Tibial nerve (tissue), 4 donors: ENCODE results near the gene MEGF10. TPM values are rescaled to one million over a fixed set of nuclear protein-coding genes. Genes with fewer than 3 reads are reported as not detected.

ENCODE experiments used
- DNase-seq, 2 donors: peaks; one replicate each; pipeline ENCODE4 v3.0.0-alpha.2; 2019; ENCODE audit warnings: low spot score in 2 of 2
- H3K27ac ChIP-seq, 4 donors: fragments of 200-600 bp; sonication (generic) in 3 of 4; one replicate each; pipeline ENCODE4 v1.5.1; 2017 to 2019; ENCODE audit warnings: mild to moderate bottlenecking in 1 of 4
- H3K27me3 ChIP-seq, 2 donors: fragments of 200-600 bp; sonication (generic) in 1 of 2; one replicate each; pipeline versions ENCODE4 v1.5.1 to v1.6.0; 2017 to 2019
- H3K36me3 ChIP-seq, 3 donors: fragments of 200-600 bp; sonication (generic); one replicate each; pipeline ENCODE4 v1.5.1; 2018 to 2019
- H3K4me1 ChIP-seq, 4 donors: fragments of 200-600 bp; sonication (generic) in 3 of 4; one replicate each; pipeline ENCODE4 v1.5.1; 2017 to 2019
- H3K4me3 ChIP-seq, 4 donors: fragments of 200-600 bp; sonication (generic) in 3 of 4; one replicate each; pipeline ENCODE4 v1.5.1; 2017 to 2019; ENCODE audit warnings: mild to moderate bottlenecking in 1 of 4, moderate library complexity in 1 of 4
- H3K9me3 ChIP-seq, 4 donors: fragments of 200-600 bp; sonication (generic) in 3 of 4; one replicate each; pipeline ENCODE4 v1.5.1; 2017 to 2019
- CTCF ChIP-seq, 5 experiments: fragments of 200-600 bp in 3 of 5; fragments of 450-650 bp in 2 of 5; sonication (generic) in 3 of 5; IDR thresholded peaks; one replicate each; pipeline ENCODE4 v1.5.1; 2016 to 2019; ENCODE audit warnings: antibody characterized with exemption in 5 of 5, mild to moderate bottlenecking in 3 of 5, moderate library complexity in 2 of 5
- EP300 ChIP-seq, 2 donors: sonication (generic); formaldehyde crosslinking; IDR thresholded peaks; one replicate each; pipeline ENCODE4 v1.6.1; 2017; ENCODE audit warnings: antibody characterized with exemption in 2 of 2, mild to moderate bottlenecking in 1 of 2
- POLR2A ChIP-seq, 2 donors: fragments of 450-650 bp; IDR thresholded peaks; one replicate each; pipeline ENCODE4 v1.6.1; 2017; ENCODE audit warnings: antibody characterized with exemption in 2 of 2, mild to moderate bottlenecking in 2 of 2, moderate library complexity in 2 of 2
- WGBS, 2 donors: methylation state at CpG; one replicate each; pipeline ENCODE4 v1.1.5; 2018; 5-methylcytosine and 5-hydroxymethylcytosine counted together
- total RNA-seq, 4 donors: library from RNA; depleted of rRNA; stranded (reverse); fragments of >200 nt; gene quantifications; one replicate each; pipeline ENCODE4 v1.1.0, GENCODE V29; 2016

Gene MEGF10
- total RNA-seq, 4 donors from 2014 or later: 0.30 to 3.3 (median 1.3) TPM

GRCh38 chr5:127418367-127418766, 127.8 kb downstream of the MEGF10 start:
- Histone ChIP-seq H3K27ac (no peak overlapping the region), H3K4me3 (no peak overlapping the region), H3K4me1 (peaks cover 0 to 6% (median 0%) of the 10 kb centered on the region in 4 donors), H3K27me3 (no peaks in the 10 kb centered on the region), H3K9me3 (no peaks in the 10 kb centered on the region), H3K36me3 (no peaks in the 10 kb centered on the region)
- 28 to 53% methylated on average over 1 of the region's 1 CpG for WGBS, 2 donors
- DNase-seq: no peak
- TF ChIP-seq EP300 (IDR thresholded peaks at IDR 0.05) (no peak), POLR2A (IDR thresholded peaks at IDR 0.05) (no peak)

- Histone ChIP-seq H3K4me3 (no peak overlapping the region), H3K36me3 (no peaks in the 10 kb centered on the region), H3K27ac (no peak overlapping the region), H3K9me3 (no peaks in the 10 kb centered on the region), H3K27me3 (no peaks in the 10 kb centered on the region), H3K4me1 (peaks cover 0 to 6% (median 0%) of the 10 kb centered on the region in 4 donors)
- TF ChIP-seq EP300 (IDR thresholded peaks at IDR 0.05) (no peak), CTCF (IDR thresholded peaks at IDR 0.05) (no peak), POLR2A (IDR thresholded peaks at IDR 0.05) (no peak)
- WGBS, 2 donors: 66 to 69% methylated on average over 7 of the region's 7 CpGs
- DNase-seq: no peak
Measured at GRCh38 chr5:127418974-127419682, 128.5 kb downstream of the MEGF10 start.

GRCh38 chr5:127419683-127420257, 129.2 kb downstream of the MEGF10 start:
- 94 to 98% methylated on average over 17 to 18 of the region's 18 CpGs for WGBS, 2 donors
- no peaks in the 10 kb centered on the region for H3K36me3 ChIP-seq
- no peak overlapping the region for H3K27ac ChIP-seq
- no peaks in the 10 kb centered on the region for H3K27me3 ChIP-seq
- no peak for DNase-seq
- no peak for TF ChIP-seq CTCF (IDR thresholded peaks at IDR 0.05)
- TF ChIP-seq EP300 (IDR thresholded peaks at IDR 0.05): no peak
- TF ChIP-seq POLR2A (IDR thresholded peaks at IDR 0.05): no peak
- no peaks in the 10 kb centered on the region for H3K9me3 ChIP-seq
- H3K4me1 ChIP-seq: peaks cover 0 to 6% (median 0%) of the 10 kb centered on the region in 4 donors
- no peak overlapping the region for H3K4me3 ChIP-seq

GRCh38 chr5:127420758-127421157, 130.2 kb downstream of the MEGF10 start:
- Histone ChIP-seq H3K36me3 (no peaks in the 10 kb centered on the region), H3K27me3 (no peaks in the 10 kb centered on the region), H3K4me1 (peaks cover 0 to 6% (median 0%) of the 10 kb centered on the region in 4 donors), H3K9me3 (no peaks in the 10 kb centered on the region), H3K4me3 (no peak overlapping the region), H3K27ac (no peak overlapping the region)
- no peak for TF ChIP-seq CTCF (IDR thresholded peaks at IDR 0.05)
- TF ChIP-seq EP300 (IDR thresholded peaks at IDR 0.05): no peak
- no peak for TF ChIP-seq POLR2A (IDR thresholded peaks at IDR 0.05)
- DNase-seq: no peak
- 52 to 58% methylated on average over 3 of the region's 3 CpGs for WGBS, 2 donors

GRCh38 chr5:127421471-127421870, 130.9 kb downstream of the MEGF10 start:
- H3K4me1 ChIP-seq: peaks cover 0 to 6% (median 0%) of the 10 kb centered on the region in 4 donors
- TF ChIP-seq EP300 (IDR thresholded peaks at IDR 0.05): no peak
- TF ChIP-seq POLR2A (IDR thresholded peaks at IDR 0.05): no peak
- TF ChIP-seq CTCF (IDR thresholded peaks at IDR 0.05): no peak

More at GRCh38 chr5:127421471-127421870, 130.9 kb downstream of the MEGF10 start:
- Histone ChIP-seq H3K9me3 (no peaks in the 10 kb centered on the region), H3K27ac (no peak overlapping the region), H3K36me3 (no peaks in the 10 kb centered on the region), H3K4me3 (no peak overlapping the region), H3K27me3 (no peaks in the 10 kb centered on the region)
- no peak for DNase-seq
- WGBS, 2 donors: 72 to 85% methylated on average over 2 of the region's 2 CpGs
